Measurements from ENCODE around the gene TUT1.

Gene TUT1

GRCh38 chr11:62536301-62536957 lies 54.9 kb downstream of the TUT1 start:
- Histone ChIP-seq H3K27ac (ENCODE audit: low read depth, low read length) (no peak overlapping the region), H3K9ac (ENCODE audit: low read length) (no peak overlapping the region), H3K9me3 (ENCODE audit: control insufficient read depth, insufficient read depth, low read depth, low read length) (no peaks in the 10 kb centered on the region), H3K4me1 (ENCODE audit: control insufficient read depth, insufficient read depth, low read length) (peaks cover 20% of the 10 kb centered on the region; the same call in 1 of the 2 replicates), H3K4me3 (ENCODE audit: low read depth, low read length) (no peak overlapping the region), H3K27me3 (ENCODE audit: control insufficient read depth, insufficient read depth, low read length) (no peaks in the 10 kb centered on the region), H3K36me3 (ENCODE audit: control insufficient read depth, insufficient read depth, low read length) (peaks cover 41% of the 10 kb centered on the region)

DNA sequence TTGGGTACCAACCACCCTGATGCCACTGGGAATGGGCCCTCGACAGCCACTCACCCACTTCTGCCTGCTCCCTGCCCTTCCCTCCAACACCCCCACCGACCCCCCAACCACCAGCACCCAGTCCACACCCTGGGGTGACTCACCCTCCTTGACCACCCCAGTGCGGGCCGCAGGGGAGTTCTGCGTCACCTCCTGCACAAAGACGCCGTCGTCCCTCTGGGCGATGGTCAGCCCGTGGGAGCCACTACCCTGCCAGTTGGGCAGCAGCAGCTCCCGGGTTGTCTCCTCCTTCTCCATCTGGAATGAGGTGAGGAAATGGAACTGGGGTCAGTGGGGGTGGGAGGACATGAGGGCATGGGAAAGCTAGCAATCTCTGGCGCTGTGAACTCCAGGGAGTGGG lies 55.5 kb downstream of the TUT1 start:
- no peak overlapping the region for H3K27ac ChIP-seq (ENCODE audit: low read depth, low read length)
- H3K9me3 ChIP-seq (ENCODE audit: control insufficient read depth, insufficient read depth, low read depth, low read length) = no peaks in the 10 kb centered on the region
- peaks cover 46% of the 10 kb centered on the region for H3K36me3 ChIP-seq (ENCODE audit: control insufficient read depth, insufficient read depth, low read length)
- no peak overlapping the region for H3K9ac ChIP-seq (ENCODE audit: low read length)
- no peaks in the 10 kb centered on the region for H3K27me3 ChIP-seq (ENCODE audit: control insufficient read depth, insufficient read depth, low read length)
- no peak overlapping the region for H3K4me3 ChIP-seq (ENCODE audit: low read depth, low read length)
- peaks cover 14% of the 10 kb centered on the region; the same call in 1 of the 2 replicates for H3K4me1 ChIP-seq (ENCODE audit: control insufficient read depth, insufficient read depth, low read length)

GRCh38 chr11:62534779-62535545 lies 56.4 kb downstream of the TUT1 start:
- no peak overlapping the region for H3K9ac ChIP-seq (ENCODE audit: low read length)
- H3K4me1 ChIP-seq (ENCODE audit: control insufficient read depth, insufficient read depth, low read length) = peaks cover 12% of the 10 kb centered on the region; the same call in 1 of the 2 replicates
- H3K36me3 ChIP-seq (ENCODE audit: control insufficient read depth, insufficient read depth, low read length) = peaks cover 46% of the 10 kb centered on the region
- no peaks in the 10 kb centered on the region for H3K9me3 ChIP-seq (ENCODE audit: control insufficient read depth, insufficient read depth, low read depth, low read length)
- H3K4me3 ChIP-seq (ENCODE audit: low read depth, low read length) = no peak overlapping the region
- H3K27me3 ChIP-seq (ENCODE audit: control insufficient read depth, insufficient read depth, low read length) = no peaks in the 10 kb centered on the region
- no peak overlapping the region for H3K27ac ChIP-seq (ENCODE audit: low read depth, low read length)

DNA sequence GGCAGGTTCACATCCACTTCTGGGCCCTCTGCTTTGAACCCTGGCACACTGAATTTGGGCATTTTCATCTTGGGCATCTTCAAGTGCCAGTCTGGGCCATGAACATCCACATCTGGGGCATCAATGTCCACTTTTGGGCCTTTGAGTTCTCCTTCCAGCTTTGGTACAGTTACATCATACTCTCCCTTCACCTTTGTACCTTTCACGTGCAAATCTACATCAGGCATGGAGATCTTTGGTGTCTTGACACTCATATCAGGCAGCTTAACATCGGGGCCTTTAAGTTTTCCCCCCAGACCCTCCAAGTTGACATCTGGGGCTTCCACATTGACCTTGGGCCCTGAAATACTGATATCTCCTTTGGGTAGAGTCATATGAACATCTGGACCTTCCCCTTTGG lies 59.2 kb downstream of the TUT1 start:
- Histone ChIP-seq H3K9ac (ENCODE audit: low read length) (no peak overlapping the region), H3K4me3 (ENCODE audit: low read depth, low read length) (no peak overlapping the region), H3K36me3 (ENCODE audit: control insufficient read depth, insufficient read depth, low read length) (peaks cover 59% of the 10 kb centered on the region), H3K27me3 (ENCODE audit: control insufficient read depth, insufficient read depth, low read length) (no peaks in the 10 kb centered on the region), H3K9me3 (ENCODE audit: control insufficient read depth, insufficient read depth, low read depth, low read length) (0 out of 2 replicates have a peak, but pooled peaks cover 3% of the 10 kb centered on the region), H3K27ac (ENCODE audit: low read depth, low read length) (no peak overlapping the region), H3K4me1 (ENCODE audit: control insufficient read depth, insufficient read depth, low read length) (no peaks in the 10 kb centered on the region)
